ENCODE measurements around the gene MMP7. TPM values are rescaled to one million over a fixed set of nuclear protein-coding genes. Genes with fewer than 3 reads are reported as not detected.

The MMP7 gene
- total RNA-seq, 4 donors from 2014 or later, result 2.1 to 34.2 TPM; not detected in 2

DNA sequence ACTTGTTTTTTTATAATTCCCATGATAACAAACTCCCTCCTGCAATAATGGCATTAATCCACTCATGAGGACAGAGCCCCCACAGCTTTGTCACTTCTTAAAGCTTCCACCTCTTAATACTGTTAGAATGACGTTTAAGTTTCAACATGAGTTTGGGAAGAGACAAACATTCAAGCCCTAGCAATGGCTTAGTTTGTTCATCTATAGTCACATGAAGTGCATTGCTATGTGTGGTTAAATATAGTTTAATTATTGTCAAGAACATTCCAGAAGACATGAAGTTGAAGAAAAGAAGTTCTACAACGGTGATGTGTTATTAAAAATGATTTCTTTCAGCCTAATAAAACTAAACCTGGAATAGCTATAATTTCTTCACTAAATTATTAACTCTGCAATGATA is 30.6 kb downstream of the MMP7 start:
- TF ChIP-seq, protein P1, sequence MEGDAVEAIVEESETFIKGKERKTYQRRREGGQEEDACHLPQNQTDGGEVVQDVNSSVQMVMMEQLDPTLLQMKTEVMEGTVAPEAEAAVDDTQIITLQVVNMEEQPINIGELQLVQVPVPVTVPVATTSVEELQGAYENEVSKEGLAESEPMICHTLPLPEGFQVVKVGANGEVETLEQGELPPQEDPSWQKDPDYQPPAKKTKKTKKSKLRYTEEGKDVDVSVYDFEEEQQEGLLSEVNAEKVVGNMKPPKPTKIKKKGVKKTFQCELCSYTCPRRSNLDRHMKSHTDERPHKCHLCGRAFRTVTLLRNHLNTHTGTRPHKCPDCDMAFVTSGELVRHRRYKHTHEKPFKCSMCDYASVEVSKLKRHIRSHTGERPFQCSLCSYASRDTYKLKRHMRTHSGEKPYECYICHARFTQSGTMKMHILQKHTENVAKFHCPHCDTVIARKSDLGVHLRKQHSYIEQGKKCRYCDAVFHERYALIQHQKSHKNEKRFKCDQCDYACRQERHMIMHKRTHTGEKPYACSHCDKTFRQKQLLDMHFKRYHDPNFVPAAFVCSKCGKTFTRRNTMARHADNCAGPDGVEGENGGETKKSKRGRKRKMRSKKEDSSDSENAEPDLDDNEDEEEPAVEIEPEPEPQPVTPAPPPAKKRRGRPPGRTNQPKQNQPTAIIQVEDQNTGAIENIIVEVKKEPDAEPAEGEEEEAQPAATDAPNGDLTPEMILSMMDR (IDR thresholded peaks at IDR 0.05), result no peak
- ATAC-seq (ENCODE audit: low FRiP score) (no peak), DNase-seq (ENCODE audit: low spot score) (no peak)

DNA sequence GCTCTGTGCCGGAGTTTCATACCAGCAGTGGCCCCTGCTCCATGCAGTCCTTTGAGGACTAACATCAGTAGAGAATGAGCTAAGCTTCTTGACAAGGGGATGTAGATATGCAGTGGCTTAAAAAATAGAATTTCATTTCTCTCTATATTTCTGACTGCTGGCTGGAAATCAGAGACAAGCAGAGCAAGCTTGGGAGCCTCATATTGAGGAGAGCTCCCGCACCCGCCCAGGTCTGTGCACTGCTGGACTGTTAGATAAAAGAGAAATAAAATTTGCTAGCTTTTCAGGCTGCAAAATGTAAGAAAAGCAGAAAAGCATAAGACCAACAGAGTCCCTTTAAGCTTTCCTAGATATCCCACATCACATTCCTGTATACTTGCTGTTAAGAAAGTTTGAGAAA is 31.4 kb downstream of the MMP7 start:
- ATAC-seq (ENCODE audit: low FRiP score) (no peak), DNase-seq (ENCODE audit: low spot score) (no peak)
- TF ChIP-seq, protein P1 (IDR thresholded peaks at IDR 0.05), result no peak

DNA sequence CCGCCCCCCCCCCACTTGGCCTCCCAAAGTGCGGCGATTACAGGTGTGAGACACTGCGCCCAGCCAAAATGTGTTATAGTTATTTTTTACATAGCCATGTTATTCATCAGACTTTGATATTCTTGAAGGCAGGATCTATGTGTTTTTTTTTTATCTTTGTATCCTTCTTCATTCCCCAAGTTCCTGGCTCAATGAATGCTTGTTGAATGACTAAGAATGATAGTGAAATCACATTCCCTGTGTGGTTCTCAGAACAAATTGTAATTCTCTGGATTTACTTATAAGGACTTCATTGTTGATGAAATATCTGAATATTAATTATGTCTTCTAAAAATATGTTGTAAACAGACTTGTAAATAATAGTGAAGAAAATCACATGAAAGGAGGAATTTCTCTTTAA is 33.5 kb downstream of the MMP7 start:
- DNase-seq (ENCODE audit: low spot score) (no peak), ATAC-seq (ENCODE audit: low FRiP score) (no peak)
- TF ChIP-seq, protein P1 (IDR thresholded peaks at IDR 0.05), result no peak

DNA sequence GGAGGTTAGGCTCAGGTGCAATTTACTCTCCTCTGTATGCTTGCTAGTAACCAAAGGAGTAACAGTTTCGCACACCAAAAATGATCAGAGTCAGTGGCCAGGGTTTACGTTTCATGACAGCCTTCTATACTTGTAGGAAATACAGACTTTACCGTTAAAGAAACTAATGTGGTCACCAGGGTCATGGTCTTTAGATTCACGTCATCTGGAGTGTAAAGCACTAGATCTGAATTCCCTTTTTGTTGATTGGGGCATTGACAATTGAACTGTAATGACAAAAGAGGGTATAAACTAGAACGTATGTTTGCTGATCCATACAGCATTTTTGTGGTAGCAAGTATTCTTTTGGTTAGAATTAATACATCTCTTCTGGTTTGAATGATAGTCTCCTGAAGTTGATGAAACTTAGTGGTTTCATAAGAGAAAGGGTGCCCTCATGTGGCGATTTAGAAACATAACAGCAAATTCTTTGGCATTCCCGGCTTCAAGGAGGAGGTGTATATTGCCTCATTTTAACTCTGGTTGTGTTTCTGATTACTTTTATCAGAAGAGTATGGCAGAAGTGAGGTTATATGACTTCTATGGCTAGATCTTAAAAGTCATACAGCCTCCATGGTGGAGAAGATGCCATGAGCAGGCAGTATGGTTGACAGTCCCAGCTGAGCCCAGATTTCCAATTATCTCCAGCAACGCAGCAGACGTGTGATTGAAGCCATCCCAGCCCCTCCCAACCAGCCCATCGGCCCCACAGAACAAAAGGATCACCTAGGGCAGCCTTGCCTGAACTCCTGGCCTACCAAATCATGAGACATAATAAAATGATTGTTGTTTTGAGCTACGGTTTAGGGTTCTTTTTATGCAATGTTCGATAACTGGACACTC is 35.1 kb downstream of the MMP7 start:
- no peak for DNase-seq (ENCODE audit: low spot score)
- ATAC-seq (ENCODE audit: low FRiP score), result peak; percentile 57
- TF ChIP-seq, protein P1 (IDR thresholded peaks at IDR 0.05), result peak in 1 of 3 donors; percentile 20

DNA sequence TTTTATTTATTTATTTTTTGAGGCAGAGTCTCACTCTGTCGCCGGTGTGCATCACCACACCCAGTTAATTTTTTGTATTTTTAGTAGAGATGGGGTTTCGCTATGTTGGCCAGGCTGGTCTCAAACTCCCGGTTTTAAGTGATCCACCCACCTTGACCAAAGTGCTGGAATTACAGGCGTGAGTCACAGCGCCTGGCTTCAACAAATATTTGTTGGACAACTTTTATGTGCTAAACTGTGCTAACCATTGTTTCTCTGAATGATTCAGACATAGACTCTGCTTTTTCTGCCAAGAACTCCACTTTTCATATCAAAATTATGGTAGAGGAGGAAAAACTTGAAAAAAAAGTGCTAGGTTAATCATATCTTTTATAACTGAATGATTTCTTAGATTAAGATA is 36.3 kb downstream of the MMP7 start:
- ATAC-seq (ENCODE audit: low FRiP score), result no peak
- TF ChIP-seq, protein P1 (IDR thresholded peaks at IDR 0.05), result no peak
- DNase-seq (ENCODE audit: low spot score), result no peak

DNA sequence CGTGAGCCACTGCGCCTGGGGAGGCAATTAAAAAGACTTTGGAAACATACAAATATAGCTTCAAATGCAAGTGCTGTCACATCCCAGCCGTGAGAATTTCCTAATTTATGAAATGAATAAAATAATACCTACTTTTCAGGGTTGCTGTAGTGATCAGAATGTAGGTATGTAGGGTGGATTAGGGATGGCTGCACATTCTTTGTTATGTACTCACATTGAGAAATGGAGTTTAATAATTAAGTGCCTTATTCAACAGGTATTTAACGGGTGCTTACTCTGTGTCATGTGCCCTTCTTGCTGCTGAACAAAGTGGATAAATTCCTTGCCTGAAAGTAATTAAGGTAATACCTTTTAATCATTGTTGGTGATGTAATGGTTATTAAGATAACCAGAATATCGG is 37.0 kb downstream of the MMP7 start:
- no peak for ATAC-seq (ENCODE audit: low FRiP score)
- no peak for DNase-seq (ENCODE audit: low spot score)
- TF ChIP-seq, protein P1 (IDR thresholded peaks at IDR 0.05), result no peak

DNA sequence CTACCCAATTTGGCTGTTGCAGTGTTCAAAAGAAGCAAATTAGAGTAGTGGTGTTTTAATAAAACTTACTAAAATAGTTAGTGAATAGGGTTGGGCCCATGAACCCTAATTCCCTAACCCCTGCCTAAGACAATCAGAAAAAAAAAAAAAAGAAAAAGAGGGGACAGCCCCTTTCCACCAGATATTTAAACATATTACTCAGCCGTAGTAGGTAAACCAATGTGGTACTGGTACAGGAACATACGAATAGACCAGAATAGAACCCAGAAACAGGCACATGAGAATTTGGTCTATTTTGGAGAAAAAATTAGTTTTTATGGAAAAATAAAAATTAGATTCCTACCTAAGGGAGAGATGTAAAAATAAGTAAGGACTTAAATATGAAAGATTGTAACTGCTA is 38.6 kb downstream of the MMP7 start:
- TF ChIP-seq, protein P1 (IDR thresholded peaks at IDR 0.05), result no peak
- no peak for ATAC-seq (ENCODE audit: low FRiP score)
- no peak for DNase-seq (ENCODE audit: low spot score)
